ENCODE measurements around the gene YWHAQ. TPM values are rescaled to one million over a fixed set of nuclear protein-coding genes. Genes with fewer than 3 reads are reported as not detected.

Gene YWHAQ
- total and polyA plus RNA-seq, 4 donors, result 68.8 to 145 (median 88.0) TPM

DNA sequence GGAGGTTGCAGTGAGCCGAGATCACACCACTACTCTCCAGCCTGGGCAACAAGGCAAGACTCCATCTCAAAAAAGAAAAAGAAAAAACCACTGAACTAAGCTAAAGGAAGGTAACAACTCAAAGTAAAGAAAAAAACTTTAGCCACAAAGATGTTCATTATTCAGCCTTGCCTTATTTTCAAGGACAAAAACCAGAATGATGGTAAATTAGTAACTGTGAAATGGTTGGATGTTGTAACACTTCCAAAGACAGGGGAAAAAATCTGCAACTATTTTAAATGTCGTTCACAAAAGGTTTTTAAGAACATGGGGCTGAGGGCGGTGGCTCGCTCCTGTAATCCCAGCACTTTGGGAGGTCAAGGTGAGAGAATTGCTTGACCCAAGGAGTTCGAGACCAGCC is 85.3 kb downstream of the YWHAQ start (continued):
- TF ChIP-seq GABPA (IDR thresholded peaks at IDR 0.05 in 1 of 2, conservative IDR thresholded peaks at IDR 0.05 in 1 of 2), result no peak
- TF ChIP-seq, protein P1, sequence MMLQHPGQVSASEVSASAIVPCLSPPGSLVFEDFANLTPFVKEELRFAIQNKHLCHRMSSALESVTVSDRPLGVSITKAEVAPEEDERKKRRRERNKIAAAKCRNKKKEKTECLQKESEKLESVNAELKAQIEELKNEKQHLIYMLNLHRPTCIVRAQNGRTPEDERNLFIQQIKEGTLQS (IDR thresholded peaks at IDR 0.05), result no peak

DNA sequence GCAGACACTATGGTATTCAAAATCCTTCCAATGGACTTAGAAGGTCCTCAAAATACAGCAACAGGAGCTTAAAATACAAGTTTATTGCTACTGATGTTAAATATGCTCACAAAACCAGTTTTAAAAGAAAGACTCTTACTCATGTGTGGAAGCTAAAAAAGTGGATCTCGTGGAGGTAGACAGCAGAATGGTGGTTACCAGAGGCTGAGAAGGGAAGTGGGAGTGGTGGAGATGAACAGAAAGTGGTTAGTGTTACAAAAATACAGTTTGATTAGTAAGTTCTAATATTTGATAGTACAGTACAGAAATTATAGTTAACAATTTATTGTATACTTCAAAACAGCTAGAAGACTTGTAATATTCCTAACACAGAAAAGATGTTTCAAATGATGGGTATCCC is 87.2 kb downstream of the YWHAQ start:
- Histone ChIP-seq H3K36me3 (ENCODE audit: control insufficient read depth in 4 of 4, insufficient read depth in 3 of 4, low read depth in 1 of 4, low read length in 3 of 4) (no peaks in the 10 kb centered on the region), H3K4me3 (ENCODE audit: low read depth in 1 of 3, low read length in 3 of 3) (no peak overlapping the region), H3K27ac (ENCODE audit: low read depth in 1 of 2, low read length in 2 of 2) (no peak overlapping the region), H3K9ac (ENCODE audit: low read depth in 1 of 2, low read length in 2 of 2) (no peak overlapping the region), H3K27me3 (ENCODE audit: control insufficient read depth in 4 of 4, insufficient read depth in 4 of 4, low read length in 3 of 4) (no peaks in the 10 kb centered on the region), H3K4me1 (ENCODE audit: control insufficient read depth in 4 of 4, insufficient read depth in 4 of 4, low read length in 3 of 4) (peaks cover 0 to 8% (median 1%) of the 10 kb centered on the region in 4 donors), H3K9me3 (ENCODE audit: control insufficient read depth in 4 of 4, low read length in 3 of 4) (no peaks in the 10 kb centered on the region)
- WGBS, result 79% methylated on average over 1 of the region's 1 CpG
- no peak for DNase-seq (ENCODE audit: low spot score)
- TF ChIP-seq RAD21 (IDR thresholded peaks at IDR 0.05) (no peak), FOXA2 (IDR thresholded peaks at IDR 0.05) (no peak), YY1 (IDR thresholded peaks at IDR 0.05) (no peak), GABPA (IDR thresholded peaks at IDR 0.05 in 1 of 2, conservative IDR thresholded peaks at IDR 0.05 in 1 of 2) (no peak), FOXA1 (IDR thresholded peaks at IDR 0.05) (no peak), NR2F2 (IDR thresholded peaks at IDR 0.05) (no peak), JUND (IDR thresholded peaks at IDR 0.05) (no peak), HNF4A (conservative IDR thresholded peaks at IDR 0.05) (no peak), SP1 (IDR thresholded peaks at IDR 0.05) (no peak), TAF1 (conservative IDR thresholded peaks at IDR 0.05) (no peak), EGR1 (IDR thresholded peaks at IDR 0.05; ENCODE audit: low read depth in 2 of 2) (no peak), HNF4G (IDR thresholded peaks at IDR 0.05) (no peak), RXRA (IDR thresholded peaks at IDR 0.05) (no peak)
- TF ChIP-seq, protein P2, sequence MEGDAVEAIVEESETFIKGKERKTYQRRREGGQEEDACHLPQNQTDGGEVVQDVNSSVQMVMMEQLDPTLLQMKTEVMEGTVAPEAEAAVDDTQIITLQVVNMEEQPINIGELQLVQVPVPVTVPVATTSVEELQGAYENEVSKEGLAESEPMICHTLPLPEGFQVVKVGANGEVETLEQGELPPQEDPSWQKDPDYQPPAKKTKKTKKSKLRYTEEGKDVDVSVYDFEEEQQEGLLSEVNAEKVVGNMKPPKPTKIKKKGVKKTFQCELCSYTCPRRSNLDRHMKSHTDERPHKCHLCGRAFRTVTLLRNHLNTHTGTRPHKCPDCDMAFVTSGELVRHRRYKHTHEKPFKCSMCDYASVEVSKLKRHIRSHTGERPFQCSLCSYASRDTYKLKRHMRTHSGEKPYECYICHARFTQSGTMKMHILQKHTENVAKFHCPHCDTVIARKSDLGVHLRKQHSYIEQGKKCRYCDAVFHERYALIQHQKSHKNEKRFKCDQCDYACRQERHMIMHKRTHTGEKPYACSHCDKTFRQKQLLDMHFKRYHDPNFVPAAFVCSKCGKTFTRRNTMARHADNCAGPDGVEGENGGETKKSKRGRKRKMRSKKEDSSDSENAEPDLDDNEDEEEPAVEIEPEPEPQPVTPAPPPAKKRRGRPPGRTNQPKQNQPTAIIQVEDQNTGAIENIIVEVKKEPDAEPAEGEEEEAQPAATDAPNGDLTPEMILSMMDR (IDR thresholded peaks at IDR 0.05; ENCODE audit: low read depth, low read length, missing input control), result no peak
- TF ChIP-seq, protein P1 (IDR thresholded peaks at IDR 0.05), result no peak
- TF ChIP-seq, protein P3, sequence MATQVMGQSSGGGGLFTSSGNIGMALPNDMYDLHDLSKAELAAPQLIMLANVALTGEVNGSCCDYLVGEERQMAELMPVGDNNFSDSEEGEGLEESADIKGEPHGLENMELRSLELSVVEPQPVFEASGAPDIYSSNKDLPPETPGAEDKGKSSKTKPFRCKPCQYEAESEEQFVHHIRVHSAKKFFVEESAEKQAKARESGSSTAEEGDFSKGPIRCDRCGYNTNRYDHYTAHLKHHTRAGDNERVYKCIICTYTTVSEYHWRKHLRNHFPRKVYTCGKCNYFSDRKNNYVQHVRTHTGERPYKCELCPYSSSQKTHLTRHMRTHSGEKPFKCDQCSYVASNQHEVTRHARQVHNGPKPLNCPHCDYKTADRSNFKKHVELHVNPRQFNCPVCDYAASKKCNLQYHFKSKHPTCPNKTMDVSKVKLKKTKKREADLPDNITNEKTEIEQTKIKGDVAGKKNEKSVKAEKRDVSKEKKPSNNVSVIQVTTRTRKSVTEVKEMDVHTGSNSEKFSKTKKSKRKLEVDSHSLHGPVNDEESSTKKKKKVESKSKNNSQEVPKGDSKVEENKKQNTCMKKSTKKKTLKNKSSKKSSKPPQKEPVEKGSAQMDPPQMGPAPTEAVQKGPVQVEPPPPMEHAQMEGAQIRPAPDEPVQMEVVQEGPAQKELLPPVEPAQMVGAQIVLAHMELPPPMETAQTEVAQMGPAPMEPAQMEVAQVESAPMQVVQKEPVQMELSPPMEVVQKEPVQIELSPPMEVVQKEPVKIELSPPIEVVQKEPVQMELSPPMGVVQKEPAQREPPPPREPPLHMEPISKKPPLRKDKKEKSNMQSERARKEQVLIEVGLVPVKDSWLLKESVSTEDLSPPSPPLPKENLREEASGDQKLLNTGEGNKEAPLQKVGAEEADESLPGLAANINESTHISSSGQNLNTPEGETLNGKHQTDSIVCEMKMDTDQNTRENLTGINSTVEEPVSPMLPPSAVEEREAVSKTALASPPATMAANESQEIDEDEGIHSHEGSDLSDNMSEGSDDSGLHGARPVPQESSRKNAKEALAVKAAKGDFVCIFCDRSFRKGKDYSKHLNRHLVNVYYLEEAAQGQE (IDR thresholded peaks at IDR 0.05), result no peak
- TF ChIP-seq, protein P4, sequence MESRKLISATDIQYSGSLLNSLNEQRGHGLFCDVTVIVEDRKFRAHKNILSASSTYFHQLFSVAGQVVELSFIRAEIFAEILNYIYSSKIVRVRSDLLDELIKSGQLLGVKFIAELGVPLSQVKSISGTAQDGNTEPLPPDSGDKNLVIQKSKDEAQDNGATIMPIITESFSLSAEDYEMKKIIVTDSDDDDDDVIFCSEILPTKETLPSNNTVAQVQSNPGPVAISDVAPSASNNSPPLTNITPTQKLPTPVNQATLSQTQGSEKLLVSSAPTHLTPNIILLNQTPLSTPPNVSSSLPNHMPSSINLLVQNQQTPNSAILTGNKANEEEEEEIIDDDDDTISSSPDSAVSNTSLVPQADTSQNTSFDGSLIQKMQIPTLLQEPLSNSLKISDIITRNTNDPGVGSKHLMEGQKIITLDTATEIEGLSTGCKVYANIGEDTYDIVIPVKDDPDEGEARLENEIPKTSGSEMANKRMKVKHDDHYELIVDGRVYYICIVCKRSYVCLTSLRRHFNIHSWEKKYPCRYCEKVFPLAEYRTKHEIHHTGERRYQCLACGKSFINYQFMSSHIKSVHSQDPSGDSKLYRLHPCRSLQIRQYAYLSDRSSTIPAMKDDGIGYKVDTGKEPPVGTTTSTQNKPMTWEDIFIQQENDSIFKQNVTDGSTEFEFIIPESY (IDR thresholded peaks at IDR 0.05), result no peak
- TF ChIP-seq, protein P5, sequence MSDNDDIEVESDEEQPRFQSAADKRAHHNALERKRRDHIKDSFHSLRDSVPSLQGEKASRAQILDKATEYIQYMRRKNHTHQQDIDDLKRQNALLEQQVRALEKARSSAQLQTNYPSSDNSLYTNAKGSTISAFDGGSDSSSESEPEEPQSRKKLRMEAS (IDR thresholded peaks at IDR 0.05), result no peak

All from liver (tissue), 9 donors.